Measurements from ENCODE around the gene ZNF17. TPM values are rescaled to one million over a fixed set of nuclear protein-coding genes. Genes with fewer than 3 reads are reported as not detected.

The ZNF17 gene
- 14.7 and 17.7 TPM in 2 replicates for total RNA-seq
- long read RNA-seq, transcript ZNF17-201 (4 exons, 2,716 nt): major isoform, 21 of 29 reads
- long read RNA-seq, partial matches to known transcripts: 0 of 29 reads
- long read RNA-seq, other reads (novel, unspliced or antisense): 0 of 29 reads

DNA sequence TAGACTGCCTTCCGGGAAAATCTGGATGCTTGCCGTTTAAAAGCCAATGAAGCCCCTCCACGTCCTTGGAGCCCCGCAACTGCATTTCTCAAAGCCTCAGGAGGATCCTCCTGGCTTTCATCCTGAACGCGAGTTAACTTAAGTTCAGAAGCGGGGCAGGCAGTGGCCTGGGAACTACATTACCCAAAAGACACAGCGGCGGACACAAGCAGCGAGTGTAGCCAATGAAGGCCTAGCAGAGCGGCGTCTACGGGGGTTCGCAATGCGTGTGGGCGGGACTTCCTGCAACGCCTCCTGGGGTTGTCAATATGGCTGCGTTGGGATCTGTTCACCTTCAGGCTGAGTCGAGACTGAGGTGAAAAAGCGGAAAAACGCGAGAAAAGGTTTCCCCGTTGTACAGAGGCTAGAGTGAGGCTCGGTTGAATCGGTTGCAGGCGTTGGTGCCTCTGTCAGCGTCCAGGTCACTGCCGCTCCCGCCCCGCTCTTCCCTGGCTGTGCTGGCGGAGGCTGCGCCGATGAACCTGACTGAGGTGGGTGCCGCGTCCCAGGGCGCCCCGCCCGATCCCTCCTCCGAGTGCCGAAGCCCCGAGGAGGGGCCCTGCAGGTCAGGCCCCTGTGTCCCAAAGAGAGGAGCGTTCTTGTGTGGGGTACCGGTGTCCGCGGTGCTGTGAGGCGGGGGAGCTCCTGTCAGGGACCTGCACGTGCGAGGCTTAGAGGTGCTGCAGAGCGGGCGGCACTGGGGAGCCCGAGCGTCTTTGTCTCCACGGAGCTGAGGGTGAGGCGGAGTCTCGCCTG is at the start of gene ZNF17:
Gene ZNF17, plus strand, starts transcription at position 285 of the 795 bp plus-strand sequence. CDS start 2,455 bp downstream, outside the sequence.
- TF ChIP-seq, protein P1, sequence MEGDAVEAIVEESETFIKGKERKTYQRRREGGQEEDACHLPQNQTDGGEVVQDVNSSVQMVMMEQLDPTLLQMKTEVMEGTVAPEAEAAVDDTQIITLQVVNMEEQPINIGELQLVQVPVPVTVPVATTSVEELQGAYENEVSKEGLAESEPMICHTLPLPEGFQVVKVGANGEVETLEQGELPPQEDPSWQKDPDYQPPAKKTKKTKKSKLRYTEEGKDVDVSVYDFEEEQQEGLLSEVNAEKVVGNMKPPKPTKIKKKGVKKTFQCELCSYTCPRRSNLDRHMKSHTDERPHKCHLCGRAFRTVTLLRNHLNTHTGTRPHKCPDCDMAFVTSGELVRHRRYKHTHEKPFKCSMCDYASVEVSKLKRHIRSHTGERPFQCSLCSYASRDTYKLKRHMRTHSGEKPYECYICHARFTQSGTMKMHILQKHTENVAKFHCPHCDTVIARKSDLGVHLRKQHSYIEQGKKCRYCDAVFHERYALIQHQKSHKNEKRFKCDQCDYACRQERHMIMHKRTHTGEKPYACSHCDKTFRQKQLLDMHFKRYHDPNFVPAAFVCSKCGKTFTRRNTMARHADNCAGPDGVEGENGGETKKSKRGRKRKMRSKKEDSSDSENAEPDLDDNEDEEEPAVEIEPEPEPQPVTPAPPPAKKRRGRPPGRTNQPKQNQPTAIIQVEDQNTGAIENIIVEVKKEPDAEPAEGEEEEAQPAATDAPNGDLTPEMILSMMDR (IDR thresholded peaks at IDR 0.05; ENCODE audit: unreplicated experiment): no peak
- Mint-ChIP-seq H3K4me1 (ENCODE audit: low read depth) (peaks cover 12% of the 10 kb centered on the region), H3K27ac (peak within 1 kb of the TSS; percentile 96), H3K36me3 (ENCODE audit: insufficient read depth) (peaks cover 12% of the 10 kb centered on the region), H3K4me3 (ENCODE audit: low read depth) (peak within 1 kb of the TSS; percentile 96), H3K27me3 (no peaks in the 10 kb centered on the region), H3K9me3 (ENCODE audit: low read depth) (no peaks in the 10 kb centered on the region)
- peak; percentile 72 for DNase-seq (ENCODE audit: low spot score, unreplicated experiment)

DNA sequence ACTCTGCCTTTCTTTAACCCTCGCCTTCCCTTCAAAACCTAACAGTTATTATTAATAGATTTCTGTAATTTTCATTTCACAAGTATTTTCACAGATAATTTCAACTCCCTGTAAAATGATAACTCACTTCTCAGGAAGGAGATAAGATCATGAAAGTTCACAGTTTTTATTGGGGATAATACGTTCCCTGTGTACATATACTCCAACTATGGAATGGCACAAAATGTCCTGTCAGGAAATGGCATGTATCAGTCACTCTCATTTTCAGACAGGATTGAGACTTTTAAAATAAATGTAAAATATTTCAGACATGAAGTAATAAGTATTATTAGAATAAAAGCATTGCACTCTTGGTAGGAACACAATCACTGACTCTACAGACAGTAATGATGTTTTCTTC is 48.5 kb upstream of the ZNF17 start:
- H3K36me3 Mint-ChIP-seq (ENCODE audit: insufficient read depth): peaks cover 22% of the 10 kb centered on the region
- H3K9me3 Mint-ChIP-seq (ENCODE audit: low read depth): peaks cover 3% of the 10 kb centered on the region
- TF ChIP-seq, protein P1 (IDR thresholded peaks at IDR 0.05; ENCODE audit: unreplicated experiment): no peak
- DNase-seq (ENCODE audit: low spot score, unreplicated experiment): no peak
- H3K27ac Mint-ChIP-seq: peak overlapping the region; percentile 99
- peak overlapping the region; percentile 92 for H3K4me3 Mint-ChIP-seq (ENCODE audit: low read depth)
- H3K4me1 Mint-ChIP-seq (ENCODE audit: low read depth): peaks cover 11% of the 10 kb centered on the region
- no peaks in the 10 kb centered on the region for H3K27me3 Mint-ChIP-seq

DNA sequence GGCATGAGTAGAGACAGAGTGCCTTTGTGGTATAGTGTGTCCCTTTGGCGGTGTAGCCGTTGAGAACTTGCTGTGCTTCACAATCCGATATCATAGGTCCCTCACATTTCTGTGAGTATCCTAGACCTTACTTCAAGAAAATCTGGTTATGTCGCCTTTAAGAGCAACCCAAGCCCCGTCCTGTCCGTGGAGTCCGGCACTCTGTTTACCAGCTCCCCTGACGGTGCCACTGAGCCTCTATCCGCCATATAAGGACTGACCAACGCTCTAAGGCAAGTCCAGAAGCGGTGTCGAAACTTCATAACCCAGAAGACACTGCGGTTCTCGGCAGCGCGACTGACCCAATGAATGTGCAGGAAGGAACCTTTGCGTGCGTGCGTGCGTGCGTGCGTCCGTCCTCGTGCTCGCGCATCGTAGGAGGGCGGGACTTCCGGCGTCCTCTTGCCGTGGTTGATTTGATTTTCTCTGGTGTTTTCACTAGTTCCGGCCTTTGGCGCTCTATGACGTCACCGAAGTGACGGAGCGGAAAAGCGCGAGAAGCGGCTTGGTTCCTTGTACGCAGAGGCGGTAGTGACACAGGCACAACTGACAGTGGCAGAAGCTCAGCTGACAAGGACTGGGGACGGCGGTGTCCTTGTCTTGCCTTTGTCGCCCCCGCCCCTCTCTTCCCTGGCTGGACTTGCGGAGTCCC is 47.8 kb upstream of the ZNF17 start, which contains the start of the genes TRAPPC2B and ZNF547:
Gene TRAPPC2B, plus strand, starts transcription at position 555 of the 691 bp plus-strand sequence. CDS start 1,283 bp downstream, outside the sequence.
Gene ZNF547, plus strand, starts transcription at position 555 of the 691 bp plus-strand sequence. CDS start 5,005 bp downstream, outside the sequence.
- TF ChIP-seq, protein P1 (IDR thresholded peaks at IDR 0.05; ENCODE audit: unreplicated experiment): no peak
- peak; percentile 96 for DNase-seq (ENCODE audit: low spot score, unreplicated experiment)
- Mint-ChIP-seq H3K9me3 (ENCODE audit: low read depth) (peaks cover 3% of the 10 kb centered on the region), H3K4me3 (ENCODE audit: low read depth) (peak within 1 kb of the TSS; percentile 92), H3K4me1 (ENCODE audit: low read depth) (peaks cover 11% of the 10 kb centered on the region), H3K27ac (peak within 1 kb of the TSS; percentile 99), H3K27me3 (no peaks in the 10 kb centered on the region), H3K36me3 (ENCODE audit: insufficient read depth) (peaks cover 22% of the 10 kb centered on the region)

DNA sequence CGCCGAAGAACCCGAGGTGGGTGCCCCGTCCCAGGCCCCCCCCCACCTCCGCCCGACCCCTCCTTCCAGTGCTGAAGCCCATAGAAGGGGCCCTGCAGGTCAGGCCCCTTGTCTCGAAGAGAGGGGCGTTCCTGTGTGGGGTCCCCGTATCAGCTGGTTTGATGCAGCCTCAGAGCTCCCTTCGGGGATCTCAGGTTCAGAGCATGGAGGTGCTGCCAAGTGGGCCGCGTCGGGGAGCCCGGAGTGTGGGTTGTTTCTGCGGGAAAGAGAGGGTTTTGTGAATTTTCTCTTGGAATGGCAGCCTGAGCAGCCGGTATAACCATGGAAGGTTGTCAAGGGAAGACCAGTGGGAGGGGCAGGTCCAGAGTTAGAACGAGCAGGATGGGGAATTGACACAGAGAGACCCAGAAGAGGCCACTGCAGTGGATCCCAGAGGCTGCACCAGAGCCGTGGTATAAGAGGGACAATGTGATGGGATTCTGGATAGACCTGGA is 47.2 kb upstream of the ZNF17 start:
- H3K4me1 Mint-ChIP-seq (ENCODE audit: low read depth): peaks cover 11% of the 10 kb centered on the region
- H3K27me3 Mint-ChIP-seq: no peaks in the 10 kb centered on the region
- TF ChIP-seq, protein P1 (IDR thresholded peaks at IDR 0.05; ENCODE audit: unreplicated experiment): no peak
- no peak for DNase-seq (ENCODE audit: low spot score, unreplicated experiment)
- H3K9me3 Mint-ChIP-seq (ENCODE audit: low read depth): peaks cover 3% of the 10 kb centered on the region
- H3K4me3 Mint-ChIP-seq (ENCODE audit: low read depth): peak overlapping the region; percentile 92
- peaks cover 16% of the 10 kb centered on the region for H3K36me3 Mint-ChIP-seq (ENCODE audit: insufficient read depth)
- peak overlapping the region; percentile 99 for H3K27ac Mint-ChIP-seq

DNA sequence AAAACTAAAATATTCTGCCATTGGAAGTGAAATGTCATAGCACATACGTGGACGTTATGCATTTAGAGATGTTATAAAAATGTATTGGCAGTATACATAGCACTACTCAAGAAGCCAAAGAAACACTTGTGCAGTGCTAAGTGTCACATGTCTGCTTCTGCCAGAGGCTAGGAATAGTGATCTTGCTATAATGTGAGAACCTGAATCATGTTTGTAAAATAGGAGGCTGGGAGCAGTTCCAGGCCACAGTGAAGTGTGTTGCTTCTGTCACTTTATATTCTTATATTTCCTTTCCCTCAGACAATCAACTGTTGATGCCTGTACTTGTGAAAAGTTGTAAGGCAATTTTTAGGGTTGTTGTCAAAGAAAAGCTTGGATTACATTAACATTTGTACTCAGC is 44.2 kb upstream of the ZNF17 start:
- peaks cover 3% of the 10 kb centered on the region for H3K9me3 Mint-ChIP-seq (ENCODE audit: low read depth)
- H3K4me1 Mint-ChIP-seq (ENCODE audit: low read depth): peaks cover 11% of the 10 kb centered on the region
- H3K36me3 Mint-ChIP-seq (ENCODE audit: insufficient read depth): peaks cover 17% of the 10 kb centered on the region
- H3K4me3 Mint-ChIP-seq (ENCODE audit: low read depth): no peak overlapping the region
- H3K27me3 Mint-ChIP-seq: no peaks in the 10 kb centered on the region
- no peak overlapping the region for H3K27ac Mint-ChIP-seq
- TF ChIP-seq, protein P1 (IDR thresholded peaks at IDR 0.05; ENCODE audit: unreplicated experiment): no peak
- DNase-seq (ENCODE audit: low spot score, unreplicated experiment): no peak
